ENCODE data around the gene AVL9.

DNA sequence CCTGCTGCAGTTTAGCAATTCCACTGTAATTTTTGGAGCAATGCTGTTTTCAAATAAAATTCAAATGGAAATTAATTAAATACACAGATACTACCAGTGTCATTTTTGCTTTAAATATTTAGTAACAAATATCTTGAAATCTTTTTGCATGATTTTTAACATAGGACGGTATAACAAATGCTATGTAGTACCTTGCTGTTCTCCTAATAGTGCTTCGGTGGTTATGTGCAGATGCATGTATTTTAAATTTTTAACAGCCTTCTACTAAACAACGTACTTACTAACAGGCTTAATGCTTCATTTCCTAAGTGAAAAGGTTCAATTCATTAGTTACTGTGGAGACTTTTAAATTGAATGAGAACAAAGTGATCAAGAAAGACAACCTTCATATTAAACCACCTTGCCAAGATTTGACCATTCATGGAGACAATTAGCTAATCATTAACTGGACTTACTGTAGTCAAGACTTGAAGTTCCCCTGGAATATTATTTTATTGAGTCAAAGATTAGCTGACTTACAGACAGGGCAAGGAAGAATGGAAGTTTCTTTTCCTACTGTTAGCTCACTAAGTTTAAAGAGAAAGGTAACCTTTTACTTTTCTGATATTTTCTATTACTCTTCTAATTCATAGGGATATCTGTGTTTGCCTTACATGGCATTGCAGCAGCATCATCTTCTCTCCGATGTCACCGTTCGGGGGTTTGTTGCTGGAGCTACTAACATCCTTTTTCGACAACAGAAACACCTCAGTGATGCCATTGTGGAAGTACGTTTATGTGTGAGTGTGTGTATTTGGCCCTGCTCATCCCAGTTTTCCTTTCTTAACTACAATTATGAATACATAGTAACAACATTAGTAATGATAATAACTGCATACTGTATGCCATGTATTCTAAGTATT, 74.3 kb downstream of the AVL9 start:
- TF ChIP-seq, protein P1, sequence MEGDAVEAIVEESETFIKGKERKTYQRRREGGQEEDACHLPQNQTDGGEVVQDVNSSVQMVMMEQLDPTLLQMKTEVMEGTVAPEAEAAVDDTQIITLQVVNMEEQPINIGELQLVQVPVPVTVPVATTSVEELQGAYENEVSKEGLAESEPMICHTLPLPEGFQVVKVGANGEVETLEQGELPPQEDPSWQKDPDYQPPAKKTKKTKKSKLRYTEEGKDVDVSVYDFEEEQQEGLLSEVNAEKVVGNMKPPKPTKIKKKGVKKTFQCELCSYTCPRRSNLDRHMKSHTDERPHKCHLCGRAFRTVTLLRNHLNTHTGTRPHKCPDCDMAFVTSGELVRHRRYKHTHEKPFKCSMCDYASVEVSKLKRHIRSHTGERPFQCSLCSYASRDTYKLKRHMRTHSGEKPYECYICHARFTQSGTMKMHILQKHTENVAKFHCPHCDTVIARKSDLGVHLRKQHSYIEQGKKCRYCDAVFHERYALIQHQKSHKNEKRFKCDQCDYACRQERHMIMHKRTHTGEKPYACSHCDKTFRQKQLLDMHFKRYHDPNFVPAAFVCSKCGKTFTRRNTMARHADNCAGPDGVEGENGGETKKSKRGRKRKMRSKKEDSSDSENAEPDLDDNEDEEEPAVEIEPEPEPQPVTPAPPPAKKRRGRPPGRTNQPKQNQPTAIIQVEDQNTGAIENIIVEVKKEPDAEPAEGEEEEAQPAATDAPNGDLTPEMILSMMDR (IDR thresholded peaks at IDR 0.05; ENCODE audit: poor library complexity), result no peak
- TF ChIP-seq EZH2phosphoT487 (IDR thresholded peaks at IDR 0.05; ENCODE audit: low read depth, severe bottlenecking, unreplicated experiment), result no peak

All from hepatocyte (in vitro differentiated cells).